H1 (cell line): ENCODE data around the gene TMEM30A. TPM values are rescaled to one million over a fixed set of nuclear protein-coding genes. Genes with fewer than 3 reads are reported as not detected.

Source experiments
- CTCF ChIA-PET: fragments of 300-600 bp; sonication (Branson Sonifier 250); formaldehyde crosslinking; loops from one replicate; lab custom pipeline; 2021; ENCODE audit not compliant: partially characterized antibody; lab: Charles Lee
- POLR2A ChIA-PET: fragments of 300-600 bp; sonication (Branson Sonifier 250); formaldehyde crosslinking; loops from one replicate; lab custom pipeline; 2021; ENCODE audit warnings: inconsistent platforms; ENCODE audit not compliant: partially characterized antibody; lab: Charles Lee
- DNase-seq, 2 experiments: peaks; one replicate each; pipeline versions ENCODE4 v3.0.0 to v3.0.0-alpha.2; 2010 to 2022; ENCODE audit warnings: low spot score in 2 of 2, low read depth in 1 of 2, mixed read lengths in 1 of 2
- FAIRE-seq: peaks from 2 replicates; lab custom pipeline; 2011; peaks lifted over from hg19 to GRCh38; lab: Jason Lieb, UNC
- H2AFZ ChIP-seq: 2 replicates; pipeline ENCODE4 v1.8.1; 2012; ENCODE audit warnings: low read length, inconsistent platforms
- H2AK5ac ChIP-seq: 2 replicates; pipeline ENCODE4 v1.6.1; 2013; ENCODE audit warnings: low read depth, low read length
- H2BK120ac ChIP-seq: replicated peaks from 2 replicates; pipeline ENCODE3; 2013; ENCODE audit warnings: low read depth, low read length, inconsistent platforms
- H2BK12ac ChIP-seq: 2 replicates; pipeline ENCODE4 v1.6.1; 2013; ENCODE audit warnings: low read depth, low read length
- H2BK15ac ChIP-seq: 2 replicates; pipeline ENCODE4 v1.6.1; 2013; ENCODE audit warnings: low read length
- H2BK20ac ChIP-seq: 2 replicates; pipeline ENCODE4 v1.6.1; 2013; ENCODE audit warnings: low read length
- H2BK5ac ChIP-seq: 2 replicates; pipeline ENCODE4 v1.6.1; 2013; ENCODE audit warnings: low read depth, low read length
- H3K14ac ChIP-seq: 2 replicates; pipeline ENCODE4 v1.6.1; 2013; ENCODE audit warnings: inconsistent platforms; ENCODE audit not compliant: insufficient read length
- H3K18ac ChIP-seq: 2 replicates; pipeline ENCODE4 v1.6.1; 2013; ENCODE audit warnings: low read length; ENCODE audit errors: extremely low read depth
- H3K23ac ChIP-seq: 2 replicates; pipeline ENCODE4 v1.6.1; 2013; ENCODE audit warnings: inconsistent platforms; ENCODE audit not compliant: insufficient read length
- H3K23me2 ChIP-seq: 2 replicates; pipeline ENCODE4 v1.6.1; 2013; ENCODE audit warnings: low read depth, low read length
- H3K27ac ChIP-seq: 2 replicates; pipeline ENCODE4 v1.6.1; 2011; ENCODE audit warnings: low read depth, low read length, inconsistent platforms
- H3K27me3 ChIP-seq, 4 experiments: replicated peaks in 1 of 4; 1 replicate in 1 of 4; 2 replicates in 3 of 4; pipeline versions ENCODE4 v1.6.1 to v1.8.1; 2011 to 2013; ENCODE audit warnings: low read length in 3 of 4, mild to moderate bottlenecking in 3 of 4, inconsistent platforms in 2 of 4, mixed read lengths in 2 of 4, moderate library complexity in 1 of 4; ENCODE audit not compliant: control insufficient read depth in 3 of 4, insufficient read depth in 3 of 4; ENCODE audit errors: extremely low read depth in 1 of 4
- H3K36me3 ChIP-seq, 4 experiments: 2 replicates each; pipeline versions ENCODE4 v1.6.1 to v1.8.1; 2011 to 2013; ENCODE audit warnings: mild to moderate bottlenecking in 4 of 4, low read length in 3 of 4, moderate library complexity in 2 of 4, control low read depth in 1 of 4, inconsistent platforms in 1 of 4; ENCODE audit not compliant: insufficient read depth in 4 of 4, control insufficient read depth in 2 of 4
- H3K4ac ChIP-seq: replicated peaks from 2 replicates; pipeline ENCODE3; 2013; ENCODE audit warnings: low read length, low read depth, mixed read lengths, inconsistent platforms; ENCODE audit not compliant: insufficient read length
- H3K4me1 ChIP-seq, 4 experiments: replicated peaks in 1 of 4; 1 replicate in 1 of 4; 2 replicates in 3 of 4; pipeline versions ENCODE4 v1.6.1 to v1.8.1; 2011 to 2013; ENCODE audit warnings: low read length in 3 of 4, inconsistent platforms in 2 of 4, mixed read lengths in 1 of 4; ENCODE audit not compliant: insufficient read depth in 4 of 4, control insufficient read depth in 3 of 4
- H3K4me2 ChIP-seq, 2 experiments: 2 replicates each; pipeline versions ENCODE4 v1.6.1 to v1.8.1; 2011 to 2013; ENCODE audit warnings: low read depth in 2 of 2, low read length in 2 of 2, control low read depth in 1 of 2, inconsistent platforms in 1 of 2, mild to moderate bottlenecking in 1 of 2; ENCODE audit not compliant: insufficient read depth in 1 of 2
- H3K4me3 ChIP-seq, 4 experiments: fragments of 200-600, 300-600 bp in 1 of 4; sonication (generic), shearing (Covaris generic), sonication (Bioruptor Twin) in 1 of 4; 2 replicates each; pipeline versions ENCODE4 v1.5.1 to v1.8.1; 2011 to 2016; ENCODE audit warnings: low read length in 4 of 4, low read depth in 3 of 4, control low read depth in 2 of 4, inconsistent platforms in 2 of 4, mild to moderate bottlenecking in 2 of 4, mixed read lengths in 1 of 4, moderate library complexity in 1 of 4; ENCODE audit not compliant: insufficient read depth in 2 of 4; ENCODE audit errors: extremely low read depth in 1 of 4
- H3K56ac ChIP-seq: replicated peaks from 2 replicates; pipeline ENCODE3; 2013; ENCODE audit warnings: low read depth, mild to moderate bottlenecking, mixed read lengths, low read length, inconsistent platforms; ENCODE audit not compliant: insufficient read length
- H3K79me1 ChIP-seq: 2 replicates; pipeline ENCODE4 v1.6.1; 2013; ENCODE audit warnings: low read depth, low read length, control low read depth
- H3K79me2 ChIP-seq, 2 experiments: 2 replicates each; pipeline versions ENCODE4 v1.6.1 to v1.8.1; 2012 to 2013; ENCODE audit warnings: low read length in 2 of 2, mild to moderate bottlenecking in 2 of 2, inconsistent platforms in 1 of 2; ENCODE audit not compliant: insufficient read depth in 2 of 2, control insufficient read depth in 1 of 2
- H3K9ac ChIP-seq, 4 experiments: replicated peaks in 1 of 4; 1 replicate in 1 of 4; 2 replicates in 3 of 4; pipeline versions ENCODE4 v1.6.1 to v1.8.1; 2011 to 2013; ENCODE audit warnings: low read depth in 3 of 4, low read length in 3 of 4, control low read depth in 2 of 4, mild to moderate bottlenecking in 2 of 4, moderate library complexity in 2 of 4, inconsistent platforms in 1 of 4; ENCODE audit errors: extremely low read depth in 1 of 4
- H3K9me3 ChIP-seq, 2 experiments: 2 replicates each; pipeline versions ENCODE4 v1.6.1 to v1.8.1; 2012 to 2013; ENCODE audit warnings: mild to moderate bottlenecking in 2 of 2, moderate library complexity in 2 of 2, control low read depth in 1 of 2, inconsistent platforms in 1 of 2, low read depth in 1 of 2, low read length in 1 of 2, mixed read lengths in 1 of 2; ENCODE audit not compliant: insufficient read depth in 2 of 2
- H4K20me1 ChIP-seq, 2 experiments: replicated peaks in 1 of 2; 2 replicates each; pipeline versions ENCODE3 to v1.8.1; 2011 to 2013; ENCODE audit warnings: inconsistent platforms in 2 of 2, low read length in 2 of 2, mild to moderate bottlenecking in 1 of 2; ENCODE audit not compliant: insufficient read depth in 2 of 2, control insufficient read depth in 1 of 2
- H4K5ac ChIP-seq: 2 replicates; pipeline ENCODE4 v1.6.1; 2013; ENCODE audit warnings: low read length, low read depth, mixed read lengths, inconsistent platforms; ENCODE audit not compliant: insufficient read length
- H4K8ac ChIP-seq: 2 replicates; pipeline ENCODE4 v1.8.0; 2013; ENCODE audit warnings: mild to moderate bottlenecking, moderate library complexity, low read length, inconsistent platforms; ENCODE audit not compliant: insufficient read depth; ENCODE audit errors: extremely low read depth
- H4K91ac ChIP-seq: replicated peaks from 2 replicates; pipeline ENCODE3; 2013; ENCODE audit warnings: low read length, mixed read lengths, inconsistent platforms; ENCODE audit not compliant: insufficient read length
- FOSL1 ChIP-seq: IDR thresholded peaks from 2 replicates; pipeline ENCODE4 v1.6.1; 2011; ENCODE audit warnings: mild to moderate bottlenecking, low read depth, low read length, moderate library complexity; ENCODE audit not compliant: insufficient read depth
- HDAC2 ChIP-seq, 2 experiments: fragments of 300-600 bp in 1 of 2; sonication (generic) in 1 of 2; IDR thresholded peaks; 2 replicates each; pipeline ENCODE4 v1.6.1; 2011 to 2012; ENCODE audit warnings: low read depth in 2 of 2, low read length in 2 of 2, mild to moderate bottlenecking in 2 of 2, moderate library complexity in 2 of 2, borderline replicate concordance in 1 of 2, inconsistent platforms in 1 of 2
- SAP30 ChIP-seq: fragments of 300-600 bp; sonication (generic); IDR thresholded peaks from 2 replicates; pipeline ENCODE4 v1.7.1; 2012; ENCODE audit warnings: low read length, moderate library complexity, mild to moderate bottlenecking, inconsistent platforms; ENCODE audit not compliant: insufficient read depth, insufficient replicate concordance
- SRF ChIP-seq: IDR thresholded peaks from 2 replicates; pipeline ENCODE4 v1.6.1; 2011; ENCODE audit warnings: mild to moderate bottlenecking, low read depth, low read length, moderate library complexity
- WGBS, 2 experiments: shearing (Covaris generic) in 1 of 2; methylation state at CpG; one replicate each; pipeline versions ENCODE4 v1.1.6 to v1.1.7; 2013 to 2015; ENCODE audit warnings: low lambda C conversion rate in 2 of 2, mixed read lengths in 2 of 2, inconsistent platforms in 1 of 2, low coverage in 1 of 2, missing lambda C conversion rate in 1 of 2; ENCODE audit not compliant: insufficient replicate concordance in 2 of 2, insufficient coverage in 1 of 2, insufficient read length in 1 of 2; ENCODE audit errors: extremely low coverage in 1 of 2, missing lambda C conversion rate in 1 of 2; 5-methylcytosine and 5-hydroxymethylcytosine counted together
- polyA plus RNA-seq, 7 experiments: library from polyadenylated mRNA; depleted of rRNA in 3 of 7; stranded (reverse) in 5 of 7; unstranded in 2 of 7; fragments of >200 nt in 5 of 7; fragments of 200-250 nt in 2 of 7; gene quantifications; 1 replicate in 5 of 7; 2 replicates in 1 of 7; 4 replicates in 1 of 7; pipeline versions ENCODE4 v1.2.1 to v1.2.3, GENCODE V29; 2011 to 2013; ENCODE audit warnings: missing spikeins in 2 of 7, mixed read lengths in 2 of 7
- total RNA-seq: library from RNA; stranded (reverse); fragmentation: NEBNext Ultra II Directional; extraction: Animal tissue kit (Norgen Biotek cat#: 25700); gene quantifications from 2 replicates; pipeline ENCODE4 v1.2.1, GENCODE V29; 2021
- TF ChIP-seq, protein P1 (sequence below): IDR thresholded peaks from 2 replicates; pipeline ENCODE4 v1.6.1; 2011; ENCODE audit warnings: low read length, improper control_type of control experiment

The TMEM30A gene
- total and polyA plus RNA-seq, 2 of the 8 experiments (the other 6 are each of a cell fraction or from before 2014, with no cell fraction given): 10.5 to 71.0 TPM

DNA sequence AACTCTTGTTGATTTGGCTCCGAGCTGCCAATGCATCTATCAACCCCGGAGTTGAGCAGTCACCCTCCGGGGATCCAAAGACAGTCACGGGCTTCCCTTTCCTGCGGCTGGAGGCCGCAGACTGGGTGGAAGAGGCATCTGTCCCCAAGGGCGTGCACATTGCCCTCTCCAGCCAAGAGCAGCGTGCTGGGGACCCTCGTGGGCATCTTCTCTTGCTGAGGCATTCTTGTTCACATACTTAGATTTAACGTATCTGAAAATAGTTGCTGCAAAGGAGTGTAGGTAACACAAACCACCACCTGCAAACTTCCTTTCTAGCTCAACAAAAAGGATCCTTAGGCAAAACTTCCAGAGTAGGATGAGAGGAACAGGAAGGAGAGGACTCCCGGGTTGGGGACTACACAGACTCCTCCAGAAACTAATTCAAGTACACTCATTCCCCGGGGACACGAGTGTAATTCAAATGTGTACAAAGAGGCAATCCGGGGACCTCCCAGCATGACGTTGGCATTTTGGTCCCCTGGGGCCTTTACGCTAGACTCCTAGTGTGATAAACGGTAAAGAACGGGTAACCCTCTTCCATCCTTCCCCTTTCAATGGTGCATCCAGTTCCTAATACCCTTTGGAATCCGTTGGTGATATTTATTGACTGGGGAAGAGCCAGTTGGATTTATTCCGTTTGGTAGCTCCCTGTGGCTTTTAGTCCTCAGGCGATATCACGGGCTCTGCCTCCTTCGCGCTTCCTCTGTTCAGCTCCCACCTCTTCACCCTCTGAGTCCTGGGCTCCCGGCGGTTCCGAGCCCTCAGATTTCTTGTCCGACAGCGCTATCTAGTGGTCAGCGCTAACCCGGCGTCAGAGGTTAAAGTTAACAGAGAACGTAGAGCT lies 76.1 kb downstream of the TMEM30A start:
- Histone ChIP-seq H2BK12ac (no peak overlapping the region), H3K79me2 (no peaks in the 10 kb centered on the region), H2AFZ (0 out of 2 replicates have a peak overlapping the region, but pooled peaks have one; percentile 31), H3K27me3 (peaks cover 34 to 54% (median 51%) of the 10 kb centered on the region in 4 experiments), H3K4me2 (peak overlapping the region; percentile 97 to 99), H4K20me1 (no peaks in the 10 kb centered on the region), H4K91ac (no peak overlapping the region), H3K79me1 (no peaks in the 10 kb centered on the region), H3K36me3 (no peaks in the 10 kb centered on the region), H3K9ac (no peak overlapping the region), H4K8ac (no peak overlapping the region), H2BK15ac (no peak overlapping the region), H3K18ac (no peak overlapping the region), H3K56ac (no peak overlapping the region), H3K4me3 (peak overlapping the region; percentile 55 to 77 (median 66); a peak in 7 of 8 replicates), H3K23ac (no peak overlapping the region), H2BK20ac (no peak overlapping the region), H3K14ac (no peak overlapping the region), H3K27ac (no peak overlapping the region), H4K5ac (no peak overlapping the region), H3K4me1 (peaks cover 5 to 26% (median 12%) of the 10 kb centered on the region in 4 experiments; a peak in 6 of 7 replicates), H2BK5ac (no peak overlapping the region), H3K9me3 (no peaks in the 10 kb centered on the region), H3K23me2 (peaks cover 36% of the 10 kb centered on the region), H2BK120ac (no peak overlapping the region), H3K4ac (no peak overlapping the region), H2AK5ac (no peak overlapping the region)
- FAIRE-seq (peak; percentile 57), DNase-seq (peak in 1 of 2 experiments; percentile 96)
- POLR2A ChIA-PET: interaction anchor here (0.7 to 1.5 kb wide), 2 partner anchors 9 to 316 kb away, joined by 3 read pairs; no protein-coding TSS in a partner anchor
- CTCF ChIA-PET: interaction anchor here (0.5 to 11.0 kb wide), 87 partner anchors 8 to 1678 kb away, joined by 3 to 104 read pairs (median 4); partner anchors contain the start of gene COX7A2
- 9% methylated on average over 31 of the region's 33 CpGs; no CpG with 5 or more reads in 1 of the 2 experiments for WGBS, 2 experiments
- TF ChIP-seq HDAC2 (IDR thresholded peaks at IDR 0.05; ENCODE audit: borderline replicate concordance in 1 of 2, low read depth in 2 of 2, low read length in 2 of 2) (no peak), FOSL1 (no peak), SAP30 (no peak), SRF (no peak)
- TF ChIP-seq, protein P1, sequence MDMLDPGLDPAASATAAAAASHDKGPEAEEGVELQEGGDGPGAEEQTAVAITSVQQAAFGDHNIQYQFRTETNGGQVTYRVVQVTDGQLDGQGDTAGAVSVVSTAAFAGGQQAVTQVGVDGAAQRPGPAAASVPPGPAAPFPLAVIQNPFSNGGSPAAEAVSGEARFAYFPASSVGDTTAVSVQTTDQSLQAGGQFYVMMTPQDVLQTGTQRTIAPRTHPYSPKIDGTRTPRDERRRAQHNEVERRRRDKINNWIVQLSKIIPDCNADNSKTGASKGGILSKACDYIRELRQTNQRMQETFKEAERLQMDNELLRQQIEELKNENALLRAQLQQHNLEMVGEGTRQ: no peak
